Sigmoid colon (tissue), 7 donors: ENCODE data around the gene KLK4. TPM values are rescaled to one million over a fixed set of nuclear protein-coding genes. Genes with fewer than 3 reads are reported as not detected.

Experiments
- DNase-seq: peaks from one replicate; pipeline ENCODE4 v3.0.0-alpha.2; 2019
- H3K27ac ChIP-seq, 4 donors: fragments of 200-600 bp; sonication (generic); one replicate each; pipeline ENCODE4 v1.5.1; 2016 to 2019; ENCODE audit warnings: mild to moderate bottlenecking in 1 of 4
- H3K27me3 ChIP-seq, 3 donors: fragments of 200-600 bp; sonication (generic); one replicate each; pipeline ENCODE4 v1.5.1; 2019; ENCODE audit warnings: mild to moderate bottlenecking in 1 of 3
- H3K36me3 ChIP-seq, 4 donors: fragments of 200-600 bp; sonication (generic); one replicate each; pipeline ENCODE4 v1.5.1; 2016 to 2019
- H3K4me1 ChIP-seq, 4 donors: fragments of 200-600 bp; sonication (generic); one replicate each; pipeline ENCODE4 v1.5.1; 2017 to 2019
- H3K4me3 ChIP-seq, 4 donors: fragments of 200-600 bp; sonication (generic); one replicate each; pipeline ENCODE4 v1.5.1; 2017 to 2019; ENCODE audit warnings: mild to moderate bottlenecking in 2 of 4, moderate library complexity in 1 of 4
- H3K9me3 ChIP-seq, 4 donors: fragments of 200-600 bp in 3 of 4; sonication (generic) in 3 of 4; one replicate each; pipeline versions ENCODE4 v1.5.1 to v1.6.1; 2013 to 2019
- CTCF ChIP-seq, 4 experiments: fragments of 450-650 bp in 3 of 4; fragments of 200-600 bp in 1 of 4; IDR thresholded peaks; one replicate each; pipeline ENCODE4 v1.5.1; 2016 to 2019; ENCODE audit warnings: antibody characterized with exemption in 4 of 4, mild to moderate bottlenecking in 3 of 4, moderate library complexity in 2 of 4
- EP300 ChIP-seq, 4 donors: sonication (generic); formaldehyde crosslinking; IDR thresholded peaks; one replicate each; pipeline ENCODE4 v1.6.1; 2017; ENCODE audit warnings: antibody characterized with exemption in 4 of 4
- POLR2A ChIP-seq, 2 donors: fragments of 450-650 bp; IDR thresholded peaks; one replicate each; pipeline ENCODE4 v1.6.1; 2016; ENCODE audit warnings: antibody characterized with exemption in 2 of 2, mild to moderate bottlenecking in 2 of 2, moderate library complexity in 2 of 2
- POLR2AphosphoS5 ChIP-seq, 4 donors: sonication (generic); formaldehyde crosslinking; IDR thresholded peaks; one replicate each; pipeline ENCODE4 v1.6.1; 2017; ENCODE audit warnings: antibody characterized with exemption in 4 of 4
- WGBS, 2 donors: extraction: QIAGEN DNeasy Blood & Tissue Kit; methylation state at CpG; one replicate each; pipeline ENCODE4 v1.1.7; 2013; 5-methylcytosine and 5-hydroxymethylcytosine counted together
- intact Hi-C: fragments of 100-400 bp; cut with DNase I; formaldehyde crosslinking; loops from one replicate; pipeline ENCODE4 v1.15.1; 2023
- polyA plus RNA-seq, 3 donors: library from polyadenylated mRNA; stranded (reverse); fragments of 200-250 nt; gene quantifications; one replicate each; pipeline ENCODE4 v1.2.3, GENCODE V29; 2013
- total RNA-seq, 4 donors: library from RNA; depleted of rRNA; stranded (reverse); fragments of >200 nt; gene quantifications; one replicate each; pipeline ENCODE4 v1.1.0, GENCODE V29; 2016
- donor health status: healthy with polysubstance abuse.
- donor health status: Bipolar disorder and iron deficiency.
- donor health status: healthy.

KLK4 gene
- total and polyA plus RNA-seq, 7 donors, result 0.39 to 2.8 (median 1.2) TPM; not detected in 4

- no peak overlapping the region for H3K4me3 ChIP-seq
- H3K27ac ChIP-seq, result no peak overlapping the region
- DNase-seq, result no peak
- no peaks in the 10 kb centered on the region for H3K36me3 ChIP-seq
- intact Hi-C loops, result no loop called here
- H3K27me3 ChIP-seq, result peaks cover 0 to 50% (median 15%) of the 10 kb centered on the region in 3 donors
- TF ChIP-seq EP300 (IDR thresholded peaks at IDR 0.05) (no peak), POLR2AphosphoS5 (IDR thresholded peaks at IDR 0.05) (no peak), CTCF (IDR thresholded peaks at IDR 0.05) (no peak), POLR2A (IDR thresholded peaks at IDR 0.05) (no peak)
- no peaks in the 10 kb centered on the region for H3K4me1 ChIP-seq
- no peaks in the 10 kb centered on the region for H3K9me3 ChIP-seq
- 58 to 74% methylated on average over 8 of the region's 8 CpGs for WGBS, 2 donors
Observed at GRCh38 chr19:50933640-50934039, 22.4 kb upstream of the KLK4 start.

- intact Hi-C loops, result no loop called here
Observed at GRCh38 chr19:50932690-50933083, 21.5 kb upstream of the KLK4 start.

GRCh38 chr19:50932018-50932689, 21.0 kb upstream of the KLK4 start:
- no peak for DNase-seq
- intact Hi-C loops, result no loop called here
- Histone ChIP-seq H3K4me1 (no peaks in the 10 kb centered on the region), H3K4me3 (no peak overlapping the region), H3K9me3 (no peaks in the 10 kb centered on the region), H3K36me3 (no peaks in the 10 kb centered on the region), H3K27ac (no peak overlapping the region), H3K27me3 (peaks cover 0 to 60% (median 23%) of the 10 kb centered on the region in 3 donors)
- WGBS, 2 donors, result 23 to 76% methylated on average over 11 of the region's 11 CpGs
- TF ChIP-seq CTCF (IDR thresholded peaks at IDR 0.05), result no peak
- no peak for TF ChIP-seq EP300 (IDR thresholded peaks at IDR 0.05)
- TF ChIP-seq POLR2A (IDR thresholded peaks at IDR 0.05), result no peak
- no peak for TF ChIP-seq POLR2AphosphoS5 (IDR thresholded peaks at IDR 0.05)

More at GRCh38 chr19:50932690-50933083, 21.5 kb upstream of the KLK4 start:
- H3K4me3 ChIP-seq, result no peak overlapping the region
- H3K27ac ChIP-seq, result no peak overlapping the region
- TF ChIP-seq CTCF (IDR thresholded peaks at IDR 0.05) (no peak), EP300 (IDR thresholded peaks at IDR 0.05) (no peak), POLR2A (IDR thresholded peaks at IDR 0.05) (no peak), POLR2AphosphoS5 (IDR thresholded peaks at IDR 0.05) (no peak)
- no peaks in the 10 kb centered on the region for H3K4me1 ChIP-seq
- peaks cover 0 to 57% (median 20%) of the 10 kb centered on the region in 3 donors for H3K27me3 ChIP-seq
- no peaks in the 10 kb centered on the region for H3K36me3 ChIP-seq
- DNase-seq, result no peak
- H3K9me3 ChIP-seq, result no peaks in the 10 kb centered on the region
- 48 to 62% methylated on average over 4 of the region's 4 CpGs for WGBS, 2 donors

- no peaks in the 10 kb centered on the region for H3K9me3 ChIP-seq
- H3K27ac ChIP-seq, result no peak overlapping the region
- H3K4me3 ChIP-seq, result no peak overlapping the region
- peaks cover 0 to 54% (median 30%) of the 10 kb centered on the region in 3 donors for H3K27me3 ChIP-seq
- no peaks in the 10 kb centered on the region for H3K4me1 ChIP-seq
- DNase-seq, result no peak
- TF ChIP-seq POLR2AphosphoS5 (IDR thresholded peaks at IDR 0.05) (no peak), EP300 (IDR thresholded peaks at IDR 0.05) (no peak), POLR2A (IDR thresholded peaks at IDR 0.05) (no peak), CTCF (IDR thresholded peaks at IDR 0.05) (no peak)
- no peaks in the 10 kb centered on the region for H3K36me3 ChIP-seq
- intact Hi-C loops, result no loop called here
Observed at GRCh38 chr19:50931023-50931422, 19.8 kb upstream of the KLK4 start.

GRCh38 chr19:50928831-50929230, 17.6 kb upstream of the KLK4 start:
- Histone ChIP-seq H3K4me3 (no peak overlapping the region), H3K36me3 (no peaks in the 10 kb centered on the region), H3K4me1 (no peaks in the 10 kb centered on the region), H3K27me3 (peaks cover 0 to 55% (median 32%) of the 10 kb centered on the region in 3 donors), H3K27ac (no peak overlapping the region), H3K9me3 (no peaks in the 10 kb centered on the region)
- intact Hi-C loops, result loop anchor here (10.0 kb wide), 1 partner anchor 574 kb away; no protein-coding TSS in a partner anchor
- TF ChIP-seq CTCF (IDR thresholded peaks at IDR 0.05) (no peak), POLR2A (IDR thresholded peaks at IDR 0.05) (no peak), EP300 (IDR thresholded peaks at IDR 0.05) (no peak), POLR2AphosphoS5 (IDR thresholded peaks at IDR 0.05) (no peak)
- 20 to 74% methylated on average over 5 of the region's 5 CpGs for WGBS, 2 donors
- DNase-seq, result no peak
